ENCODE data around the gene STMN3.
A peak's percentile ranks its signal among the peaks of the same experiment; 100 is the strongest.

Gene STMN3

DNA sequence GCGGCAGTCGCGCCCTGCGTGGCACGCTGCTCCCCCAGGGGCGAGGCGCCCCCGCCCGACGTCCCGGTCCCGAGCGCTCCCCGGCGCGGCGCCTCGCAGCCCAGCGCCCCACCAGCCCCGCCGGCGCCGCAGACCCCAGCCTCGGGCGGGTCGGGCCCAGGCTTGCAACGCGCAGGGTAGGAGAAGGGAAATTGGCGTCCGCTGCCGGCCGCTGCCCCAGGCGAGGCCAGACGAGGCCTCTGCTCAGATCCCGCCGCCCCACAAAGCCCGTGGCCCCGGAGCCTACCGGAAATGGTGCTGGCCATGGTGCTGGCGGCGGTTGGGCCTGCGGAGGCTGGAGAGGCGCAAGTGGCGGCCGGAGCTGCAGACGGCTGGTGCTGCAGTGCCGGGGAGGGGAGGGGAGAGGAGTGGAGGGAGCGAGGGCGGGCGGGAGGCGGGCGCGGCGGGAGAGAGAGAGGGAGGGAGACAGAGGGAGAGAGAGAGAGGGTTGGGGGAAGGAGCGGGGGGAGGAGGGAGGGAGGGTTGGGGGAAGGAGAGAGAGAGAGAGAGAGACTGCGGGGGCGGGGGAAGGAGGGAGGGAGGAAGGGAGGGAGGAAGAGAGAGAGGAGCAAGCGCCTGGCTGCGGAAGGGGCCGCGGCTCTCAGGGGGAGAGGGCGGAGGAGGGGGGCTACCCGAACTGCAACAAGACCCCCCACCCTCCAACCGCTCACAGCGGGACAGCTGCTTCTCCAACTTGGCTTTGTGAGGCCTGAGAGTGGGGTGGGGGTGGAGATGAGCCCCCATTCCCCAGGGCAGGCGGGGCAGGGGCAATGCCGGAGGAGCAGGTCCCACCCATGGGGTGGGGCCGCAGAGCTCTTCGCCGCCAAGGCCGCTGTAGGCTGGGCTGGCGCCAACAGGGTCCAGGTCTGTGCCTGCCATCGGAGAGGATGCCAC lies at the start of gene STMN3:
Gene STMN3, minus strand, starts transcription at position 384 of the 933 bp plus-strand sequence. Its CDS starts 79 bp downstream, at position 305.
- Mint-ChIP-seq H3K27me3 (ENCODE audit: low read depth) (peaks cover 23% of the 10 kb centered on the region), H3K9me3 (no peaks in the 10 kb centered on the region), H3K36me3 (ENCODE audit: low read depth) (no peaks in the 10 kb centered on the region), H3K4me3 (peak within 1 kb of the TSS; percentile 65), H3K27ac (peak within 1 kb of the TSS; percentile 20), H3K4me1 (ENCODE audit: low read depth) (peaks cover 16% of the 10 kb centered on the region)

DNA sequence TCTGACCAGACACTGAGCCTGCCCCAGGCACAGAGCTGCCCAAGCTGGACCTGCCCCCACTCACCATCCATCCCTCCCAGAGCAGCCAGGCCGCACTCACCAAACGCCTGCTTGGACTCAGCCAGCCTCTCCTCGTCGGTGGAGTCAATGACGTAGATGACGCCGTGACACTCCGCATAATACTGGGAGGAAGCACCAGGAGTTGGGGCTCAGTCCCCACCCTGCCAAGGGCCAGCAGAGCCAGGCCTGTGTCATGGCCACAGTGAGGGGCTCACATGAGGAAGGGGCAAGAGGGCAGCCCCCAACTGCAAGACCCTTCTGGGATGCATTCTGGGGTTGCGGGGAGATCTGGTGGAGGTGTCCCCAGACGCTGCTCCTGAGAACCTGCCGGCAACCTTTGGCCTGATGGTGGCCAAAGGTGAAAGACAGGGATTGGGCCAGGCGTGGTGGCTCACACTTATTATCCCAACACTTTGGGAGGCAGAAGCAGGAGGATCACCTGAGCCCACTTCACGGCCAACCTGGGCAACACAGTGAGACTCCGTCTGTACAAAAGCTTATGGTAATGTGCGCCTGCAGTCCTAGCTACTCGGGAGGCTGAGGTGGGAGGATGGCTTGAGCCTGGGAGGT lies 48.9 kb upstream of the STMN3 start:
- Mint-ChIP-seq H3K36me3 (ENCODE audit: low read depth) (peaks cover 20% of the 10 kb centered on the region), H3K27ac (no peak overlapping the region), H3K9me3 (no peaks in the 10 kb centered on the region), H3K27me3 (ENCODE audit: low read depth) (no peaks in the 10 kb centered on the region), H3K4me3 (no peak overlapping the region), H3K4me1 (ENCODE audit: low read depth) (peaks cover 10% of the 10 kb centered on the region)

DNA sequence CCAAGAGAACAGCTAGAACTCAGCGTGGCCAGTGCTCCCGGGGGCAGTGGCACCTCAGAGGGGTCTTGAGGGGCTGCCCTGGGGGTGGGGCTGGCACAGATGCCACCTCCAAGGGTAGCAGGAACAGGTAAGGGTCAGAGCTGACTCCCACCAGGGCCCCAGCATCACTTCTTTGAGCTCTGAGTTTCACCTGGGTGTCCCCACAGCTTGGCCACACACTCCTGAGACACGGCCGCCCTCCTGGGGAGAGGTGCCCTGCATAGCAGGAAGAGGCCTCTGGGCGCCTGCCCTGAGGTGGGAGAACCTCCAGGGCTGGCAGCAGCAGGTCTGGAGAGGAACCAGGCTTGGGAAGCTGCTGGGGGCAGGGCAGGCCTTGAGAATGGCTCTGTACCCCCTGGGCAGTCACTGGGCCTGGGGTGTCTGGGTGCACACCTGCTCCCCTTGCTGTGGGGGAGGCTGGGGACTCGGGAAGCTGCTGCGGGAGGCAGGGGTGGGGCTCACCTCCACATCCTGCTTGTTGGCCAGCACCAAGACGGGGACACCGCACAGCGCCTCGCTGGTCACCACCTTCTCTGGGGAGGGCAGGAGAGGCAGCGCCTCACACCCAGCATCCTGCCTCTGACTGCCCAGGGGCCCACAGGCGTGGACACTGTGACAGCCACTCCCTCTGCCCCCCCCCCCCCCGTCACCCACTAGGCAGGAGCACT lies 48.3 kb upstream of the STMN3 start:
- H3K36me3 Mint-ChIP-seq (ENCODE audit: low read depth): peaks cover 15% of the 10 kb centered on the region
- H3K4me1 Mint-ChIP-seq (ENCODE audit: low read depth): peaks cover 6% of the 10 kb centered on the region
- H3K27me3 Mint-ChIP-seq (ENCODE audit: low read depth): no peaks in the 10 kb centered on the region
- no peak overlapping the region for H3K27ac Mint-ChIP-seq
- no peak overlapping the region for H3K4me3 Mint-ChIP-seq
- no peaks in the 10 kb centered on the region for H3K9me3 Mint-ChIP-seq

DNA sequence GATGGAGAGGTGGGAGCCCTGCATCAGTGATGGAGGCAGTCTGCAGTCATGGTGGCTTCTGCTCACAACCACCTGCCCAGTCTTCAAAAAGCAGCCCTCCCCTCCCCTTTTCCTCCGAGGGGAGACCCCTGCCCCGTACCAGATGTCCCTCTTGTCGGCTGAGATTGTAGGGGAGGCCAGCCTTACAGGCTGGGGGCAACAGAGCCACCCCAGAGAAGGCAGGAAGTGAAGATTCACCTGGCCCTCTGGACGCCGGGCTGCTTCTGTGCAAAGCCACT lies 47.8 kb upstream of the STMN3 start:
- Mint-ChIP-seq H3K36me3 (ENCODE audit: low read depth) (peaks cover 12% of the 10 kb centered on the region), H3K4me1 (ENCODE audit: low read depth) (peaks cover 3% of the 10 kb centered on the region), H3K4me3 (no peak overlapping the region), H3K9me3 (no peaks in the 10 kb centered on the region), H3K27me3 (ENCODE audit: low read depth) (no peaks in the 10 kb centered on the region), H3K27ac (no peak overlapping the region)

DNA sequence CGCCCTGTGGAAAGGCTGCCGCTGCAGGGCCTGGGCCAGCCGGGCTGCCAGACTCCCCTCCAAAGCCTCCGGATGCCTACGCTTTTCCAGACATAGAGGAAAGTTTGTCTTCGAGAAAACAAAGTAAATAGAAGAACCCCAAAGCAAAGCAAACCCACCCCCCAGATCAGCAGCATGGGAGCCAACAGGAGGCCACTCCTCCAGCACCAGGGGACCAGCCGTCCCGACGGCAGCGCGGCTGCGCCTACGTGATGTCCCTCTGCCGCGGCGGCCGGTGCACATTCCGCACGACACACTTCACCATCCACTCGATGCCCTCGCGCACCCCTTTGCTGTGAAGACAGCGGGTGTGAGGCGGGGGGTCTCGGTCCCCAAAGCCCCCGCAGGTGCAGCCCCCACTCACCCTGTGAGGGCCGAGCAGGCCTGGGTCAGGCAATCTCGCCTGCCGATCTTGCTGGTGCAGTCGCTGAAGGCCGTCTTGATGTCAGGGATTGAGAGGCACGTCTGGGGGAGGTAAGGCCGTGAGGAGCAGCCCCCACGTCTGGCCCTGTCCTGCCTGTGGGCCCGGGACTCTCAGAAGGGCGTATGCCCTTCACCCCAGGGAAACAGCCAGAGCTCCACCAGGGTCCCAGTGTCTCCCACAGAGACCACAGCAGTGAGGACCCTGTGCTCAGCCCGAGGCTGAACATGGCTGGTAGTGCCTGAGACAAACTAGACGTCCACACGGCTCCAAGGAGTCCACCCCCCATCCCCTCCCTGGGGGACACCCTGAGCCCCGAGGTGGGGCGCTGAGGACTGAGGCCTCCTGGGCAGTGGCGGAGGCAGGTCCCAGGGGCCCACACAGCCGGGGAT lies 47.2 kb upstream of the STMN3 start:
- Mint-ChIP-seq H3K4me3 (no peak overlapping the region), H3K9me3 (no peaks in the 10 kb centered on the region), H3K27ac (no peak overlapping the region), H3K36me3 (ENCODE audit: low read depth) (peaks cover 10% of the 10 kb centered on the region), H3K4me1 (ENCODE audit: low read depth) (peaks cover 3% of the 10 kb centered on the region), H3K27me3 (ENCODE audit: low read depth) (no peaks in the 10 kb centered on the region)

DNA sequence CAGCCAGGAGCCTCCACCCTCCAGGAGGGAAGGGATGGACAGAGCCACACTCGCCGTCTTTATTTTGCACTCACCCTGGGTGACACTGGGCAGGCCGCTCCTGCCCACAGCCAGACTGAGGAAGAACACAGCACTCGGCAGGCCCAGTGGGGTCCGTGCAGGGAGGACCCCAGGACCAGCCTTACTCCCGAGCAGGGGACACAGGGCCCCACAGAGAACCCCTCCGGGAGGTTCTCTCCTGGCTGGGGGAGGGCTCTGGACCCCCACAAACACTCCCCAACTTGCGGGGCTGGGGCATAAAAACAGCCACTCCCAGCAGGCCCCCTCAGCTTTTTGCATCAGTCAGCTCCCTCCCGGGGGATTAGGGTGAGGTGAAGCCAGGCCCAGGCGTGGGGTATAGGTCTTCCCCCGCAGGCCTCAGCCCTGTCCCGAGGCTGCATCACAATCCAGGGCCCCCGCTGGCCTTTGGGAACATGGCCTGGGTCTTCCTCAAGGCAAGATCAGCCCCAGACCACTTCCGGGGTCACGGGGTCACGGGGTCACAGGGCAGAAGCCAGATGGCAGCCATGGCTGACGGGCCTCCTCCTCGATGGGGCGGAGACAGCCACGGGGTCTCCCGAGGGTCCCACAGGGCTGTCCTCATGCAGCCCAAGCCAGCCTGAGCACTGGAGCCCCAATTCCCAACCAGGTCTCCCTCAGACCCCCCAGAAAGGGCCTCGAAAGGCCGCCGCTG lies 46.4 kb upstream of the STMN3 start:
- H3K9me3 Mint-ChIP-seq: no peaks in the 10 kb centered on the region
- H3K4me1 Mint-ChIP-seq (ENCODE audit: low read depth): no peaks in the 10 kb centered on the region
- H3K36me3 Mint-ChIP-seq (ENCODE audit: low read depth): peaks cover 3% of the 10 kb centered on the region
- H3K27me3 Mint-ChIP-seq (ENCODE audit: low read depth): no peaks in the 10 kb centered on the region
- H3K27ac Mint-ChIP-seq: no peak overlapping the region
- no peak overlapping the region for H3K4me3 Mint-ChIP-seq

DNA sequence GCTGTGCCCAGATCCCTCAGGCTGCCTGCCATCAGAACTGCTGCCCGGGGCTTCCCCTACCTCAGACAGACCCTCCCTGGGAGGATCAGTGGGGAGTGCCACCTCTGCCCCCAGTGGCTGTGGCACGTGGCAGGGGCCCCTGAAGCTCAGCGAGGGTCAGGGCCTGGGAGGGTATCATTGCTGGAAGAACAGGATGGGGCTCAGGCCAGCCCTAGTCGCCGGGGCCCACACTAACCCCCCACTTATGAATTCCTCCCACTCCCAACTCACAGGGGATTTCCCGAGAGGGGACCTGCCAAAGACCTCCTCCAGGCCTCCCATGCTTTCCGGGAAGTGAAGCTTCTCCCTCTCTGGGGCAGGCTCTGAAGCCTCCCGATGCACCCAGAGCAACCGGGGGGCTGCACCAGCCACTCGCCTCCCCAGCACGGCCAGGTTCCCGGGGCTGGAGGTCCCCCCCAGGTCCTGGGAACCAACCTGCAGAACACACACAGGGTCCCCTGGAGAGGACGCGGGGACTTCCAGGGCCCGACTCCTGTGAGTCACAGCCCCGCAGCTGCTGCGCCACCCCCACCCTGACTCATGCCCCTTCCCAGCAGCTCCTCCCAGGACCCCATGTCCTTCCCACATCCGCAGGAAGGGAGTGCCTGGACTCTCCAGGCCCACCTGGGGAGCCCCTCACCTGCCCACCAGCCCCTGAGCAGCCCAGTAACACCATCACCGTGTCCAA lies 45.7 kb upstream of the STMN3 start:
- H3K4me1 Mint-ChIP-seq (ENCODE audit: low read depth): no peaks in the 10 kb centered on the region
- H3K27ac Mint-ChIP-seq: no peak overlapping the region
- H3K27me3 Mint-ChIP-seq (ENCODE audit: low read depth): no peaks in the 10 kb centered on the region
- no peaks in the 10 kb centered on the region for H3K9me3 Mint-ChIP-seq
- peaks cover under 1% of the 10 kb centered on the region for H3K36me3 Mint-ChIP-seq (ENCODE audit: low read depth)
- no peak overlapping the region for H3K4me3 Mint-ChIP-seq

DNA sequence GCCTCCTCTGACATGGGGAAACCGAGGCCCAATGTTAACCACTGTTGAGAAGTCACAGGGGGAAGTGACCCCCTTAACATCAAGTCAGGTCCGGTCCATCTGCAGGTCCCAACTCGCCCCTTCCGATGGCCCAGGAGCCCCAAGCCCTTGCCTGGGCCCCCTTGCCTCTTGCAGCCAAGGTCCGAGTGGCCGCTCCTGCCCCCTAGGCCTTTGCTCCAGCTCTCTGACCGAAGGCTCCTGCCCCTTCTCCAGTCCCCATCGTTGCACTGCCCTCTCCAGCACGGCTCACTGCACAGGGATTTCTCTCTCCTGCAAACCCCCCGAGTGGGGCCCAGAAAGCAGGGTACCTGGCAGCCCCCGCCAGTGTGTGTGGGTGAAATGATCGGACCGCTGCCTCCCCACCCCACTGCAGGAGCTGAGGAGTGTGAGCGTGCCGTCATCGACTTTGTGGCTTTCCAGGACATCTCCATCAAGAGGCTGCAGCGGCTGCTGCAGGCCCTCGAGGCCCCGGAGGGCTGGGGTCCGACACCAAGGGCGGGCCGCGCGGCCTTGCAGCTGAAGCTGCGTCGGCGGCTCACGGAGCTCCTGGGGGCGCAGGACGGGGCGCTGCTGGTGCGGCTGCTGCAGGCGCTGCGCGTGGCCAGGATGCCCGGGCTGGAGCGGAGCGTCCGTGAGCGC lies 44.8 kb upstream of the STMN3 start:
- Mint-ChIP-seq H3K27me3 (ENCODE audit: low read depth) (no peaks in the 10 kb centered on the region), H3K9me3 (no peaks in the 10 kb centered on the region), H3K4me3 (no peak overlapping the region), H3K36me3 (ENCODE audit: low read depth) (peaks cover 3% of the 10 kb centered on the region), H3K4me1 (ENCODE audit: low read depth) (no peaks in the 10 kb centered on the region), H3K27ac (no peak overlapping the region)

DNA sequence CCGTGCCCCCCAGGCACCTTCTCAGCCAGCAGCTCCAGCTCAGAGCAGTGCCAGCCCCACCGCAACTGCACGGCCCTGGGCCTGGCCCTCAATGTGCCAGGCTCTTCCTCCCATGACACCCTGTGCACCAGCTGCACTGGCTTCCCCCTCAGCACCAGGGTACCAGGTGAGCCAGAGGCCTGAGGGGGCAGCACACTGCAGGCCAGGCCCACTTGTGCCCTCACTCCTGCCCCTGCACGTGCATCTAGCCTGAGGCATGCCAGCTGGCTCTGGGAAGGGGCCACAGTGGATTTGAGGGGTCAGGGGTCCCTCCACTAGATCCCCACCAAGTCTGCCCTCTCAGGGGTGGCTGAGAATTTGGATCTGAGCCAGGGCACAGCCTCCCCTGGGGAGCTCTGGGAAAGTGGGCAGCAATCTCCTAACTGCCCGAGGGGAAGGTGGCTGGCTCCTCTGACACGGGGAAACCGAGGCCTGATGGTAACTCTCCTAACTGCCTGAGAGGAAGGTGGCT lies 44.2 kb upstream of the STMN3 start:
- no peak overlapping the region for H3K27ac Mint-ChIP-seq
- no peaks in the 10 kb centered on the region for H3K9me3 Mint-ChIP-seq
- H3K36me3 Mint-ChIP-seq (ENCODE audit: low read depth): peaks cover 5% of the 10 kb centered on the region
- no peaks in the 10 kb centered on the region for H3K4me1 Mint-ChIP-seq (ENCODE audit: low read depth)
- no peak overlapping the region for H3K4me3 Mint-ChIP-seq
- H3K27me3 Mint-ChIP-seq (ENCODE audit: low read depth): no peaks in the 10 kb centered on the region

DNA sequence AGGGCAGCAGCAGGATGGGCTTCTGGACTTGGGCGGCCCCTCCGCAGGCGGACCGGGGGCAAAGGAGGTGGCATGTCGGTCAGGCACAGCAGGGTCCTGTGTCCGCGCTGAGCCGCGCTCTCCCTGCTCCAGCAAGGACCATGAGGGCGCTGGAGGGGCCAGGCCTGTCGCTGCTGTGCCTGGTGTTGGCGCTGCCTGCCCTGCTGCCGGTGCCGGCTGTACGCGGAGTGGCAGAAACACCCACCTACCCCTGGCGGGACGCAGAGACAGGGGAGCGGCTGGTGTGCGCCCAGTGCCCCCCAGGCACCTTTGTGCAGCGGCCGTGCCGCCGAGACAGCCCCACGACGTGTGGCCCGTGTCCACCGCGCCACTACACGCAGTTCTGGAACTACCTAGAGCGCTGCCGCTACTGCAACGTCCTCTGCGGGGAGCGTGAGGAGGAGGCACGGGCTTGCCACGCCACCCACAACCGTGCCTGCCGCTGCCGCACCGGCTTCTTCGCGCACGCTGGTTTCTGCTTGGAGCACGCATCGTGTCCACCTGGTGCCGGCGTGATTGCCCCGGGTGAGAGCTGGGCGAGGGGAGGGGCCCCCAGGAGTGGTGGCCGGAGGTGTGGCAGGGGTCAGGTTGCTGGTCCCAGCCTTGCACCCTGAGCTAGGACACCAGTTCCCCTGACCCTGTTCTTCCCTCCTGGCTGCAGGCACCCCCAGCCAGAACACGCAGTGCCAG lies 43.6 kb upstream of the STMN3 start, which contains the start of gene TNFRSF6B:
Gene TNFRSF6B, plus strand, starts transcription at position 25 of the 729 bp plus-strand sequence. Its CDS starts 116 bp downstream, at position 141.
- no peaks in the 10 kb centered on the region for H3K9me3 Mint-ChIP-seq
- H3K36me3 Mint-ChIP-seq (ENCODE audit: low read depth): peaks cover 5% of the 10 kb centered on the region
- no peak within 1 kb of the TSS for H3K4me3 Mint-ChIP-seq
- no peaks in the 10 kb centered on the region for H3K4me1 Mint-ChIP-seq (ENCODE audit: low read depth)
- H3K27me3 Mint-ChIP-seq (ENCODE audit: low read depth): no peaks in the 10 kb centered on the region
- no peak within 1 kb of the TSS for H3K27ac Mint-ChIP-seq

DNA sequence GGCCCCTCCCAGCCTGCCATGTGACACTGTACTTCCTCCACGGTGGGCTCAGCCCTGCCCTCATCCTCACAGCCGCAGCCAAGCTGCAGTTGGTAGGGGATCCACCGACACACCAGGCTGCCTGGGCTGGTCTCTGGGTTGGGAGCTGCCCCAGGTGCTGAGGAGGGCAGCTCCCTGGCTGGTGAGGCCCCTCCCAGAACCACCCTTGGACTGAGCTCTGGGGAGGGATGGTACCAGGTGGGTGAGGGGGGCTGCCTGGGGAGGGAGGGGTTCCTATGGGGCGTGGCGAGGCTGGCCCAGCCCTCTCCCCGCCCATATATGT lies 43.0 kb upstream of the STMN3 start:
- Mint-ChIP-seq H3K36me3 (ENCODE audit: low read depth) (peaks cover 5% of the 10 kb centered on the region), H3K27me3 (ENCODE audit: low read depth) (no peaks in the 10 kb centered on the region), H3K4me3 (no peak overlapping the region), H3K4me1 (ENCODE audit: low read depth) (no peaks in the 10 kb centered on the region), H3K9me3 (no peaks in the 10 kb centered on the region), H3K27ac (no peak overlapping the region)

All from T-helper 1 cell treated with Interleukin-12 subunit alpha and Interleukin-12 subunit beta and Interleukin-4 antibody, amounts not matched to agents 30 μg/mL and 1 μg/mL, for 36 hours (primary cell).